Measurements from ENCODE around the gene WNT3. TPM values are rescaled to one million over a fixed set of nuclear protein-coding genes. Genes with fewer than 3 reads are reported as not detected.

WNT3 gene
- total and polyA plus RNA-seq, 10 of the 15 experiments (the other 5 are each of a cell fraction or from before 2014, with no cell fraction given), result 0.01 to 0.03 TPM; not detected in 8

GRCh38 chr17:46794318-46794717 is 24.2 kb downstream of the WNT3 start:
- Histone ChIP-seq H3K27me3 (replicated peaks in 1 of 2; ENCODE audit: control insufficient read depth in 2 of 2, insufficient read depth in 2 of 2, low read length in 1 of 2) (peaks cover 0 to 3% of the 10 kb centered on the region in 2 experiments; a peak in 3 of 4 replicates), H3K36me3 (ENCODE audit: control insufficient read depth in 2 of 2, insufficient read depth in 2 of 2, low read length in 1 of 2) (no peaks in the 10 kb centered on the region), H3K9ac (ENCODE audit: control insufficient read depth, insufficient read depth, low read length) (no peak overlapping the region), H3K9me3 (replicated peaks; ENCODE audit: control insufficient read depth, insufficient read depth, low read length) (no peaks in the 10 kb centered on the region; the same call in 2 of the 3 replicates), H3K4me2 (ENCODE audit: control insufficient read depth, insufficient read depth) (no peak overlapping the region), H3K27ac (ENCODE audit: control insufficient read depth, insufficient read depth) (no peak overlapping the region), H3K79me2 (ENCODE audit: control insufficient read depth, insufficient read depth, low read length) (no peaks in the 10 kb centered on the region), H3K4me1 (ENCODE audit: control insufficient read depth, insufficient read depth, low read length) (no peaks in the 10 kb centered on the region), H2AFZ (ENCODE audit: control insufficient read depth, low read depth, low read length) (no peak overlapping the region), H3K4me3 (no peak overlapping the region), H4K20me1 (ENCODE audit: control insufficient read depth, insufficient read depth) (no peaks in the 10 kb centered on the region)
- ChIA-PET RAD21 (ENCODE audit: unreplicated experiment) (no interaction called here), POLR2A (no interaction called here), CTCF (interaction anchor here (1.0 kb wide), 1 partner anchor 27 kb away, joined by 4 read pairs; no protein-coding TSS in a partner anchor), SMC1A (ENCODE audit: uncharacterized antibody, unreplicated experiment) (no interaction called here)
- no peak for FAIRE-seq
- ATAC-seq, result no peak
- intact Hi-C loops (cut with micrococcal nuclease; ENCODE audit: unreplicated experiment) (no loop called here), in situ Hi-C loops (cut with MboI) (loop anchor here (10.0 kb wide), 2 partner anchors 60 to 100 kb away; partner anchors contain the start of gene WNT9B)
- WGBS (ENCODE audit: insufficient coverage, insufficient replicate concordance, low lambda C conversion rate, missing lambda C conversion rate), result 0% methylated on average over 5 of the region's 5 CpGs
- no peak for DNase-seq (ENCODE audit: low read depth, low spot score)
- BruUV-seq (replicated peaks), result no TSS peak
- TF ChIP-seq RUNX3 (IDR thresholded peaks at IDR 0.05; ENCODE audit: low read length) (no peak), CBX5 (IDR thresholded peaks at IDR 0.05; ENCODE audit: low read depth) (no peak), CEBPB (IDR thresholded peaks at IDR 0.05; ENCODE audit: borderline replicate concordance in 1 of 2, low read depth in 2 of 2, low read length in 2 of 2) (no peak), IRF3 (IDR thresholded peaks at IDR 0.05) (no peak), YY1 (IDR thresholded peaks at IDR 0.05; ENCODE audit: low read depth, low read length) (no peak), JUND (IDR thresholded peaks at IDR 0.05; ENCODE audit: low read depth, low read length) (no peak), CHD1 (IDR thresholded peaks at IDR 0.05; ENCODE audit: low read depth, low read length) (no peak), WRNIP1 (IDR thresholded peaks at IDR 0.05; ENCODE audit: borderline replicate concordance, low read depth, low read length) (no peak), USF2 (IDR thresholded peaks at IDR 0.05; ENCODE audit: borderline replicate concordance, low read depth, low read length) (no peak), ESRRA (IDR thresholded peaks at IDR 0.05; ENCODE audit: low read length) (no peak), ZZZ3 (IDR thresholded peaks at IDR 0.05; ENCODE audit: control insufficient read depth, insufficient read length, low read depth) (no peak), PBX3 (IDR thresholded peaks at IDR 0.05; ENCODE audit: insufficient replicate concordance, low read depth, low read length) (no peak), ZBTB4 (CRISPR knock-in tag; IDR thresholded peaks at IDR 0.05) (no peak), STAT3 (IDR thresholded peaks at IDR 0.05; ENCODE audit: low read depth, low read length) (no peak), TCF12 (IDR thresholded peaks at IDR 0.05; ENCODE audit: low read depth, low read length) (no peak), MTA2 (IDR thresholded peaks at IDR 0.05; ENCODE audit: low read depth) (no peak)

Measured in GM12878 (cell line).